CD4-positive, alpha-beta T cell treated with Interleukin-10 for 1 hour (primary cell): Measurements from ENCODE around the gene TRIM41.

Source experiments
- DNase-seq: peaks from one replicate; pipeline ENCODE4 v3.0.0-alpha.2; 2020

The TRIM41 gene

DNA sequence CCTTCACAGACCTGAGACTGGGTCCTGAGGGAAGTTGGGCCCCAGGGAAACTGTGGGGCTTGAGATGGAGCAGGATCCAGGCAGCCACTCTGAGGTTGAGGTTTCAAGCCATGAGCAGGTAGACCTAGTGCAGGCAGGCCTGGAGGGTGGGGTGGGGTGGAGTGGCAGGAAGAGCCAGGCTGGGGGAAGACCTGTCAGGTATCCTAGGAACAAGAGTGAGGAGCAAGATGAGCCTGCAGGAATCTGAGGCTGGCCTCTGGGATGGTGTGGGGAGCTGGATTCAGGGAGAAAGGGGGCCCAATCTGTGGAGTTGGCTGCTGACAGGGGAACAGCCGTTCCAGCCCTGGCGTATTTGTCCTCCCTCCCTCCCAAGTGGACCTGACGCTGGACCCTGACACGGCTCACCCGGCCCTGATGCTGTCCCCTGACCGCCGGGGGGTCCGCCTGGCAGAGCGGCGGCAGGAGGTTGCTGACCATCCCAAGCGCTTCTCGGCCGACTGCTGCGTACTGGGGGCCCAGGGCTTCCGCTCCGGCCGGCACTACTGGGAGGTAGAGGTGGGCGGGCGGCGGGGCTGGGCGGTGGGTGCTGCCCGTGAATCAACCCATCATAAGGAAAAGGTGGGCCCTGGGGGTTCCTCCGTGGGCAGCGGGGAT is 10.8 kb downstream of the TRIM41 start:
- DNase-seq, result no peak

DNA sequence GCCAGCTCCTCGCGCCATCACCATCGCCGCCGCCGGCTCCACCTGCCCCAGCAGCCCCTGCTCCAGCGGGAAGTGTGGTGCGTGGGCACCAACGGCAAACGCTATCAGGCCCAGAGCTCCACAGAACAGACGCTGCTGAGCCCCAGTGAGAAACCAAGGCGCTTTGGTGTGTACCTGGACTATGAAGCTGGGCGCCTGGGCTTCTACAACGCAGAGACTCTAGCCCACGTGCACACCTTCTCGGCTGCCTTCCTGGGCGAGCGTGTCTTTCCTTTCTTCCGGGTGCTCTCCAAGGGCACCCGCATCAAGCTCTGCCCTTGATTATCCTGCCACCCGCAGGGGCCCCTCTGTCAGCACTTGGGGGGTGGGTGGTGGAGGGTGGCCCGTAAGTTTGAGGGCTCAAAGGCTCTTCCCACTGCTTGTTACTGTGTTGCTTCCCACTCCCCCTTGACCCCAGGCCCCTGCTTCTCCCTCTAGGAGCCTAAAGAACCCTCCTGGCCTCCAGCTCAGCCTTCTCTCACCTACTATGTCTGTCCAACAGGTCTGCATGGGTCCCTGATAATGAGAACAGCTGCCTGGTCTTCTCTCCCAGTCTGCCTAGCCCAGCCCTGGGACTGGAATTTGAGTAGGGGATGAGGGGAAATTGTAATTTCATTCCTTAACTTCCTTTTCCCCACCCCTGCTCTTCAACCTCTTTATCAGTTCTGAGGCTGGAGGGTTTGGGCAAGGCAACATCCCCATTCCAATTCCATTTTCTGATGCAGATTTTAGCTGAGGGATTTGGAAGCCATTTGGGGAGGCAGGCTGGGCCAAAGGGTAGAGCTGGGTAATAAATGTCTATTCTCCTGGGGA is 11.6 kb downstream of the TRIM41 start:
- no peak for DNase-seq

DNA sequence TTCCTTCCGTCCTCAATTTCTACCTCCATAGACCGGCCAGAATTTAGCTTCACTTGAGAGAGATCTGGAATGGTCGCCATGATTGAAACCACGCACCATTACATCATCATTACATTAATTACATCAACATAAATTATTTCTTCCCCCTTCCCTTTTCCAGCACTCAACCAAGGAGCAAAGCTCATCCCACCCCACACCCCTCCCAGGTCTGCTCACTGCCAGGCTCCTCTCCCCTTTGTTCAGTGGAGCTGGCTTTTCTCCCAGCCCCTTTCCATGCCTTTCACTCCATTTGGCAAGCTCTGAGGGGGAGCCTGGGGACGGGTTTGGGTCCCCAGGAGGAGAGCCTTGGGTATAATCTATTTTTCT is 12.2 kb downstream of the TRIM41 start:
- no peak for DNase-seq

DNA sequence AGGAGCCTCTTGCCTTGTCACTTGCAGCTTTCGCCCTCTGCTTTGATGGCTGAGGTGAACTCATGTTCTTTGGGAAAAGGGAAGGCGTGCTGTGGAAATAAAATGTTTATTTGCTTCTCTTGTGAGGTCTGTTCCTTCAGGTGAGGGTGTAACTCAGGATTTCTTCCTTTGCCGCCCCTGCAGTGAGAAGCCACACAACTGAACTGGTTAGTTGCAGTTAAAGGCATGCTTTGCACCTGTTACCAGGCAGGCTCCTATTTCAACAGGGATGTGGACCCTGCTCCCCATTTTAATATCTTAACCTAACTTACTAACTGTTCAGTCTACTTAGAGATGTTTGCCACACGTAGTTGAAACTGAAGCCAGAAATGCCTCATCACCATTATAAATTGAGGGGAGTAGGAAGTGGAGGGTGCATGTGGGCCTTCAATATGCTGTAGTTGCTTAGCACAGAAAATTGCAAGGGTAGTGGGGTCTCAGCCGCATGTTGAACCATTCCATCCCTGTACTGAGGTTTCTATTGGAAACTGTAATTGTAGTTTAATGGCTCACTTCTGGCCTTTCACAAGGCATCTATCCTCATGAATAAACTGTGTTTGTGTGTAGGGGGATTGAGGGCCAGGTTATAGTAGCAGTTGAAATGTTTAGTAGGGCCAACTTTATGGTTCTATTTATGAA is 12.7 kb downstream of the TRIM41 start:
- no peak for DNase-seq

DNA sequence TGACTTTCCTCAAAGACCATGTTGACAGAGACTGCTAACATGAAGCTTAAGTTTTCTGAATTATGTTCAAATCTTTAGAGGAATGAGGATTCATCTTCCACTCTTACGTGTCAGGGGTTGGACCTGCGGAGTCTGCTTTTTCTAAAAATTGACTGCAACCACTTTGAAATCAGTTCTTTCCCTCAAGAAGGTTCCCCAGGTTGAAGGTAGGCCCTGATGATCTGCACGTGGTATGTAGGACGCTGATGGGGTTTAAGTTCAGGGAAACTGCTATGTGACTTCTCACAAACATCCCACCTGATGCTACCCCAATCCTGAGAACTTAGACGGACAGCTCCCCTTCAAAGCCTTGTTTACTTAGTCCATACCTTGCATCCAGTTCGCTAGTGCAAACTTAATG is 13.4 kb downstream of the TRIM41 start:
- DNase-seq, result no peak

DNA sequence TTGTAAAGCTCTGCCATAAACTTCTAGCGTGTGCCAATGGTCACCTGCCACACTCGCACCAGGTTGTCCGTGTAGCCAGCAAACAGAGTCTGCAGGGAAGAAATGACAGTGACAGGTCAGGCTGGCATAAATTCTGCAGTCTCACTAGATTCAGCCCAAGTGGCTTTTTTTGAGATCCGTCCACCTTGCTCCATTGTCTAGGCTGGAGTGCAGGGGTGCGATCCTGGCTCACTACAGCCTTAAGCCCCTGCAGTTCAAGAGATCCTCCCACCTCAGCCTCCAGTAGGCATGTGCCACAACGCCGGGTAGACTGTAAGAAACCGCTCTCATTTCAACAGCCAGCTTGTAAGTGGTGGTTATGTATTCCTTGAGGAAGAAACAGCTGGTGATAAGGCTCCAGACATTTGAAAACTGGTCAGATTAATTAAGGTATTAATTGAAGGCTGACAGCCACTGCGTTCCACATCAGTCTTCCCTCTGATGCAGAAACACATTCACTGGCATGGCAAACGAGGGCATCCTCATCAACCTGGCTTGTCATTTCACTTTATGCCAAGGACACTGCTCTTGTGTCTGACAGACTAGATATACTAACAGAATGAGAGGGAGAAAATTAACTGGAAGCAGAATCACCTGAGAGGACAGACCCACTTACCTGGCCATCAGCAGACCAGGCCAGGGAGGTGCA is 14.0 kb downstream of the TRIM41 start:
- no peak for DNase-seq

DNA sequence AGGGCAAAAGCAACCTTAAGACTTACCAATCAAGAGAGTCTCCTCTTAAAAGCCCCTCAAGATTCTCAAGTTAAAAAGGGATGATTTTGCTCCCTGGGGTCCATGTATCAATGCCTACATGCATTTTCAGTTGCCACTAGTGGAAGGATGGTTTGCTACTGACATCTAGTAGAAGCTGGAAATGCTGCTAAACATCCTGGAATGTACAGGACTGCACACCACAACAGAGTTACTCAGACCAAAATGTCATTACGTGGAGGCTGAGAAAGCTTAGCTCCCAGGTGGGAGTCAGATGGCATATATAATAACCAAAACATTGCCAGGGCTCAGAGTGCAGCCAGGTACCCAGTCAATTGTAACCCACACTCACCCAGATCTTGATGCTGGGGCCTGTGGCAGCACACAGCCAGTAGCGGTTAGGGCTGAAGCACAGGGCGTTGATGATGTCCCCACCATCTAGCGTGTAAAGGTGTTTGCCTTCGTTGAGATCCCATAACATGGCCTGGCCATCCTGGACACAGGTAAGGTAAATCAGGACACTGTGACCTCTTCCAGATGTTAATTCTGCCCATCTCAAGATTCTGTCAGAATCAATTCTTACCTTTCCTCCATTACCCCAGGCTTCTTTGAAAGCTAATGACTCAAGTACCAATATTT is 14.8 kb downstream of the TRIM41 start:
- no peak for DNase-seq

DNA sequence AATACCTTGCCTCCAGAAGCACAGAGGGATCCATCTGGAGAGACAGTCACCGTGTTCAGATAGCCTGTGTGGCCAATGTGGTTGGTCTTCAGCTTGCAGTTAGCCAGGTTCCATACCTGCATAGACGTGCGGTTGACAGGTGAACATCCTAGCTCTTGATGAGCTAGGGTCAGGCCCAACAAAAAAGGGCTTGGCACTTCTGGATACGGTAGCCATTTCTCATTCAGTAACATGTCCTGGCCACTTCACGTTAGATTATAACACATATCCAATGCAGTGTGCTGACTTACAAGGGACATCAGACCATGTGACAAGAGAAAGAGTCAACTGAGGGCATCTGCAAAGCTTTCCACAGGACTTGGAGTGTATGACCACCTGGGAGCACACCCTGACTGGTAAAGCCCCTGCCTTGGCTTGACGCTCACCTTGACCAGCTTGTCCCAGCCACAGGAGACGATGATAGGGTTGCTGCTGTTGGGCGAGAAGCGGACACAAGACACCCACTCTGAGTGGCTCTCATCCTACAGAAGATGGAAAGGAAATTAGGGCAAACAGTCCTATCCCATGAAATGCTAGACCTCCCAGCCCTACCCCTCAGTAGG is 16.1 kb downstream of the TRIM41 start:
- DNase-seq, result no peak

DNA sequence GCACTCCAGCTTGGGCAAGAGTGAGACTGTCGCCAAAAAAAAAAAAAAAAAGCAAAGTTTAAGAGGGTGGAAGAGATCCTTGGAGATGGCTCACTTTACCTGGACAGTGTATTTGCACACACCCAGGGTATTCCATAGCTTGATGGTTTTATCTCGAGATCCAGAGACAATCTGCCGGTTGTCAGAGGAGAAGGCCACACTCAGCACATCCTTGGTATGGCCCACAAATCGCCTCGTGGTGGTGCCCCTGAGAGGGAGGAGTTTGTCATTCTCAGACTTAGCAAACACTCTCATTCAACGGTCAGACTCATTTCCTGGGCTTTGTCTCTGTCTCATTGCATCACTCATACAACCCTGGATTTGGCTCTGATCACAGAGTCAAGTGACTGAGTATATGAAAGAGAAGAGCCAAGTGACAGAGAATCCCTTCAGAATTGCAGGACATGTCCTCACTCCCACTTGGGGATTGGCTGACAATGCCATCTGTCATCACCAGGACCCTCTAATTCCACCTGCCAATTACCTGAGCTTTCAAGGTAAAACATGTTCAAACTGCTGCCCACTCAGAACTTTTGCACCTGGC is 18.4 kb downstream of the TRIM41 start:
- DNase-seq, result peak; percentile 49

DNA sequence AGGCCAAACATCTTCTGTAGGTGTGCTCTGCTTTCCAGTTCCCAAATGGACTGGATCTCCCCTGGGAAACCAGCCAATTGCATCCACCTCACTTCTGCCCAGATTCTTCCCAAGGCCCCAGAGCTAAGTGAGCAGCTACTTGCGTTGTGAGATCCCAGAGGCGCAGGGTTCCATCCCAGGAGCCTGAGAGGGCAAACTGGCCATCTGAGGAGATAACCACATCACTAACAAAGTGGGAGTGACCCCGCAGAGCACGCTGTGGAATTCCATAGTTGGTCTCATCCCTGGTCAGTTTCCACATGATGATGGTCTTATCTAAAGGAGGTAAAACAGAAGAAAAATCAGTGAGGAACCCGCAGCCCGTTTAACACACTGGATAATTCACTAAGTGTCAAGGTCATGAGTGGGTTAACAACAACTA is 19.0 kb downstream of the TRIM41 start:
- DNase-seq, result no peak

DNA sequence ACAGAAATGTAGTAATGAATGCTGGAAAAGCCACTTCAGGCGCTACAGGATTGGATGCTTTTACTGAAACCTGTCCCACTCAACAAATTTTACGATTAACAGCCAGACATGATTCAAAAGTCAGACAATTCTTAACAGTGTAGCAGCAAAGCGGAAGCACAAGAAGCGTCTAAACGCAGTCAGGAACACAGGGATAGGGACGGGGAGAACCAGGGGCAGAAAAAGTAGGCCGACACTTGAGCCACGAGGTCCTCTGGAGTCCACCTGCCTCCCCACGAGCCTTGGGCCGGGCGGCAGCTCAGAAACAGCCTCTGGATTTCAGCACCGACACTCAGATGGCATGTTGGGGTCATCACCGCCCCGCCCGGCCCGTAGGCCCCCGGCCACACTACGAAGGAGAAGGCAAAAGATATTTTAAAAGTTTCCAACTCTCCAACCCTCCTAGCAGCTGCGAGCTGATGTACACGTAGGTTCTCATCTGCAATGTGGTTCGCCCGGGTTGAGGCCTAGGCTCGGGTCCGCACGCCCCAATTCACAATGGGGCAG is 20.0 kb downstream of the TRIM41 start:
- DNase-seq, result no peak

DNA sequence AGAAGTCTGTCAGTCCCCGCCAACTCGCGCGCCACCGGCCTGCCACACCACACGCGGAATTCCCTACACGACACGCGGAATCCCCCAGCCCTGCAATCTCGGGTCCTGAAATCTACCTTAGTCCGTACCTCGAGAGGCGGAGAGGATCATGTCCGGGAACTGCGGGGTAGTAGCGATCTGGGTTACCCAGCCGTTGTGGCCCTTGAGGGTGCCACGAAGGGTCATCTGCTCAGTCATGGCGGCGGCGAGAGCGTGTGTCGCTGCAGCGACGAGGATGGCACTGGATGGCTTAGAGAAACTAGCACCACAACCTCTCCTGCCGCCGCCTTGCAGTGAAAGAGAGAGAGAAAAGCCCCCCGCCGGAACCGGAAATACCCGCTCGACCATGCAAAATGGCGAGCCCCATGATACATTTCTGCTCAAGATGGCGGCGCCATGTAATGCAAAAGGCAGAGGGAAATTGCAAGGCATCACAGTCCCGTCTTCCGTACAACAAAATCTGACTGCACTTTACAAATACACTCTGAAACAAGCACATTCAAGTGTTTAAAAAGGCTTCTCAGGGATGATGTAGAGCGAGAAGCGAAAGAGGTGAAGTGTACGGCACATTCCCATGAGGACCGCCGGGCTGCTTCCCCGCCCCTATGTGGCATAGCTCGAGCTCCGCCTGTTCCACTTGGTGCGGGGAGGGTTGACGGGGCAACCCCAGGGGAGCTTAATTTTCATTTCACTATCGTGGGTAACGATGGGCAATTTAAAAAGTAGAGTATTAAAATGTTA is 20.7 kb downstream of the TRIM41 start, which contains the start of gene RACK1:
RACK1 (minus strand) TSS at position 343 of the 780 bp plus-strand sequence; CDS start at position 237, 106 bp downstream.
- DNase-seq, result peak; percentile 90

DNA sequence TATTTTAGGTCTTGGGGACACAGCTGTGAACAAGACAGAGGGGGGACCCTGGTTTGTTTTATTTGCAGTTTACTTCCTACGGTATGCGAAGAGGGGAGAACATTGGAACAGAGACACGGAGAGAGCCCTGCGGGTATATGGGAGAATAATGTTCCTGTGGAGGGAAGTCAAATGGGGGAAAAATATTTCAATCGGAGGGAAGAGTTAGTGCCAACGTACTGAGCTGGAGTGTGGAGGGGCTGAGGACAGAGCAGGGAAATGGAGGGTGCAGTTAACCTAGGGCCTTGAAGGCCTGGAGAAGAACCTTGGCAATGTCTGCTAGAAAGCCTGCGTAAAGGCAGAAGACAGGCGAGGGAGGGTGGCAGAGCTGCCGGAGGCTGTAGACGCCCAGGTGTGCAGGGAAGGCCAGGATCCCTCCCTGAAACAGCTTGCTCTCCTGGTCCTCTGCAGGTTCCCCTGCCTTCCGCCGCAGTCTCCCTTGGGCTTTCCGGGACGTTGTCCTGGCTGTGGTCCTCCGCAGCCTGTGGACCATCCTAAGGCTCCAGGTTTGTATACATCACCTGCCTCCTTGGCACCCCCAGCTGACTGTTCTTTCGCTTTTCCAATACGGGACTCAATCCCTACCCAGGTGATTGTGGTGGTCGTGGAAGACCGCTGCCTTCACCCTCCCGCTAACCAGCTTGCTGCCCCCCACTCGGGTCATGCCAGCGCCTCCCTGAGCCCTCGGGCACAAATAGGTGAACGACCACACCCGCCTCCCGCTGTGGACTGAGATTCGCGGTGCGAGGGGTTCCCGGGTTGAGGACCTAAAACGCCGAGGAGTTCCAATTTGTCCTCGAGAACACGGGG is 22.6 kb downstream of the TRIM41 start:
- DNase-seq, result no peak

DNA sequence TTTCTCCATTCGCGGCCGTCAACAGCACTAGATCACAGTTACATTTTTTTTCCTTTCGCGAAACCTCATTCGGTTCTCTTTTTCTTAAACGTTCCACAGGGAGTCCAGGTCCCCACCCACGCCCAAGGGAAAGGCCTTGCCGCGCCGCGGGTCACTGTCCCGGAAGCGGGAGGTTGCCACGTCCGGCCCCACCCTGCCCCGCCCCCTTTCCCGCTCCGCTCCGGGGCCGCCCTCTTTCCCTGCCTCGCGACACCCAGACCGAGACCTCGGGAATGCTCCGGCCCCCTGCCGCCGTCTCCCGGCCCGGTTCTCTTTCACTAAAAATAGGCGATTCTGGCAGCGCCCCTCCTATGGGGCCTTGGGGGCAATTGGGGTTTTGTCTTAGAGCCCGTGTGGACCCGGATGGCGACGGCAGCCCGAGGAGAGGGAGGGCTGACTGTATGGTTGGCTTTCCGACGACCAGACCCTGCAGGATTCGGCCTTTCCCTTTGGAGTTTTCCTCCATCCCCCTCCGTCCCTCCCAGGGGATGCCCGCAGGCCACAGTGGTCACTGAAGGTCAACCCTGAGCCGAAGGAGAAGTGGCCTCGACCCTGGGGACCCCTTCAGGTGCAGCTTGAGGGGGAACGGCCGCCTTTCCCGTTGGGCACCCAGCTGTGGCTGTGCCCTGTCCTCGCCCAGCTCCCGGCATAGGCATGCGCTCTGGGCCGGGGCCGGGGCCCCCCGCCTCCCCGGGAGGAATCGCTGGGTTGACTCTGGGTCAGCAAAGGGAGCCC is 23.4 kb downstream of the TRIM41 start:
- DNase-seq, result peak; percentile 72

DNA sequence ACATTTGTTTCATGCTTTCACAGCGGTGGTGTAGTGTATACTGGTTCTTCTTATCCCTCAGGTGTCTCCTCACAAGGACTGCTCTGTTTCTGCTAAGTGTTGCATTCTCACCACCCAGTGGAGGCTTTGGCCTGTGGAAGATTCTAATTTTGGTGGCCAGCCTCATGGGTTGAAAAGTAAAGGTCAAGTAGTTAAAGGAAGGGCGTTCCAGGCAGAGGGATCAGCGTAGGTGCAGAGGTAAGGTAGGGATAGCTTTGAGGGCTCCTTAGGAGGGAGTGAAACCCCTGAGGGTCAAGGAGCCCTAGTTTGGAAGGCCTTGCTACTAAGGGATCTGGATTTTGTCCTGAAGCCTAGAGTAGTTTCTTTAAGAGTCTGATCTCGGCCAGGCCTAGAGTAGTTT is 25.2 kb downstream of the TRIM41 start:
- no peak for DNase-seq

DNA sequence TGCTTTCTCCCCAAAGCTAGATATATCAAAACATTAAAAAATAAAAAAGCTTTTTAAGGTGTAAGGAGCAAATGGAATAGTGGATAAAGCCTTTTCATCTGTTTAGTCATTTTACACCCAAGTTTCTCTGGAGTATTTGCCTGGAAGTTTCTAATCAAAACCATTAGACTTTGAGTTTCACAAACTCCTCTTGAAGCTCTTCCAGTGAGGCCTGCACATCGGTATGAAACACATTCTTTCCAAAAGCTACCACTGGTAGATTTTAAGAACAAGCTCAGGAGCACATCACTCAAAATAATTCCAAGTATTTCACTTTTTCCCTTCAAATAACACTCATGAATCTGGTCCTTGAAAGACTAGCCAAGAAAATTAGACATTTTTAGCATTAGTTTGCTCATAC is 32.2 kb downstream of the TRIM41 start:
- DNase-seq, result no peak

DNA sequence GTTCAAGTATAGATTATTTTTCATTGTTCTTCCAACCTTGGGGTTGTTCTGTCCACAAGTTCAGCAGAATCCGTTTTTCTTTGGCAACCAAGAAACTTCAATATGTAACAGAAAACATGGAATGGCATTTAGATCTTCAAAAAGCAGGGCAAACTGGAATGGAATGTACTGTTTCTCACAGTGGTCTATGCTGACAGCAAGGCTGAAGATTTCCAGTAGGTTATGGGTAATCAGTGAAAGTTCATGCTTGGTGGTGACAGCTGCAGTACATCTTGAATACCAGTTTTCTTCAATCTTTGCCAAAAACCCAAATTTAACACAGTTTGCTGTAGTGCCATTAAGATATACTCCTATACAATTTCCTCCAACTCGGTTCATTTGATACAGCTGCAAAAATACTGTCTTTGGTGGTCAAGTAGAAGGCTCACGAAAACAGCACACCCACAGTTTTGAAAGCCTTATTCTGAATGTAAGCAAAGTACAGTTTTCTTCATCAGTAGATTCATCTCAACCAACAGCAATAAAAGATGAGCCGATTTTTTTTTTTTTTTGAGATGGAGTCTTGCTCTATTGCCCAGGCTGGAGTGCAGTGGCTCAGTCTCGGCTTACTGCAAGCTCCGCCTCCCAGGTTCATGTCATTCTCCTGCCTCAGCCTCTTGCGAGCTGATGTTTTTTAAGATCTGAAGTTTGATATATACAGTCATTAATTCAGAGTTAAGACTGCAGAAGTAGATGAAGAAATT is 32.9 kb downstream of the TRIM41 start:
- DNase-seq, result no peak

DNA sequence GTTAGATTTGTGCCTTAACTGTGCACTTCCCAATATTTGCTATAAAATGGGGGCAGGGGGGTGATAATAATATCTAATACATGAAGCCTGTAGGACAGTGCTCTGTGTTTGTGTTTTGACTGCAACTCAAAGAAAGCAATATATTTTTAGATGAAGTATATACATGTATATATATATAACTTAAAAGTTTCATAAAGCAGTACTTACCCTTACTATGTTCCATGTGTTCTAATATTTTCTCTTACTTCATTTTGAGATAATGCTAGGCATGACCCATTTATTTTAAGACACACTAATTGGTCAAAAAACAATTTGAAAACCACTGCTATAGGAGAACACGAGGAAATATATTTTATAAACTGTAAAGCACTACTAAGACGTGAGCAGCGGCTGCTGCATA is 35.5 kb downstream of the TRIM41 start:
- no peak for DNase-seq
